ENCODE measurements around the gene ST6GALNAC3. TPM values are rescaled to one million over a fixed set of nuclear protein-coding genes. Genes with fewer than 3 reads are reported as not detected.

ST6GALNAC3 gene
- total RNA-seq, 6 experiments from 2014 or later: 1.4 to 3.2 (median 2.6) TPM

DNA sequence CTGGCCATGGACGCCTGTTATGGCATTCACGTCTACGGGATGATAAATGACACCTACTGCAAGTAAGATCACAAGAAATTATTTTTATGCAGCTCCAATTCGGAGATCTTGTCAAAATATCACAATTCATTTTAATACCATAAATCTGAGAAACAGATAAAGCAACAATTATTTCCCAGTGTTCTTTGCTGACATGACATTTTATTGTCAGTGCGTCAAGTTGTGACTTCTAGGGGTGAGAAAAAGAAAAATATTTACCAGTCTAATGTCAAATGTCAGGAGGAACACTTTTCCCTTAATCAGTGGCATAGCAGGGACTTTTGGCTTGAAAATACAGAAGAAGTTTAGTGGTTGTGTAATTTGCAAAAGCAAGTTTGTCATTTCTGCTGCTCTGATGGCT, 553.0 kb downstream of the ST6GALNAC3 start:
- intact Hi-C loops (cut with DNase I): no loop called here
- WGBS (ENCODE audit: insufficient coverage, low coverage, low lambda C conversion rate, missing lambda C conversion rate): 74% methylated on average over 5 of the region's 5 CpGs
- TF ChIP-seq, protein P1, sequence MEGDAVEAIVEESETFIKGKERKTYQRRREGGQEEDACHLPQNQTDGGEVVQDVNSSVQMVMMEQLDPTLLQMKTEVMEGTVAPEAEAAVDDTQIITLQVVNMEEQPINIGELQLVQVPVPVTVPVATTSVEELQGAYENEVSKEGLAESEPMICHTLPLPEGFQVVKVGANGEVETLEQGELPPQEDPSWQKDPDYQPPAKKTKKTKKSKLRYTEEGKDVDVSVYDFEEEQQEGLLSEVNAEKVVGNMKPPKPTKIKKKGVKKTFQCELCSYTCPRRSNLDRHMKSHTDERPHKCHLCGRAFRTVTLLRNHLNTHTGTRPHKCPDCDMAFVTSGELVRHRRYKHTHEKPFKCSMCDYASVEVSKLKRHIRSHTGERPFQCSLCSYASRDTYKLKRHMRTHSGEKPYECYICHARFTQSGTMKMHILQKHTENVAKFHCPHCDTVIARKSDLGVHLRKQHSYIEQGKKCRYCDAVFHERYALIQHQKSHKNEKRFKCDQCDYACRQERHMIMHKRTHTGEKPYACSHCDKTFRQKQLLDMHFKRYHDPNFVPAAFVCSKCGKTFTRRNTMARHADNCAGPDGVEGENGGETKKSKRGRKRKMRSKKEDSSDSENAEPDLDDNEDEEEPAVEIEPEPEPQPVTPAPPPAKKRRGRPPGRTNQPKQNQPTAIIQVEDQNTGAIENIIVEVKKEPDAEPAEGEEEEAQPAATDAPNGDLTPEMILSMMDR (IDR thresholded peaks at IDR 0.05): no peak
- no peak for TF ChIP-seq POLR2A (IDR thresholded peaks at IDR 0.05)

DNA sequence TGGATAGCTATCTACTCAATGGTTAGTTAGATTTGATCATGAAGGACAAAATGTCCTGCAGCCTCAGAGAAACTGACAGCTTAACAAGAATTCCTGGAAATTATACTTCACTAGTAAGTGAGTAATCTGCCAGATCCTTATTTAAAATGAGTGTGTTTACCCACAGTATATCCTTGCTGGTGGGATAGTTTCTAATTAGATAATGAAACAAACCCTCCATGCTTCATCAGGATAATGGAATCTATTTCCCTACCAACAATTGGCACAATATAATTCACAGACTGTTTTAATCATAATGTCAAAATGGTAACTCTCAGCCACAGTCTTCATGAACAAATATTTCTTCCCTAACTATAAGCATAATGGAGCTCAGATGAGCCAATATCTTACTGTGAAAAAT, 553.4 kb downstream of the ST6GALNAC3 start:
- DNase-seq (no peak), ATAC-seq (no peak)
- TF ChIP-seq, protein P1 (IDR thresholded peaks at IDR 0.05): no peak
- no peak for TF ChIP-seq POLR2A (IDR thresholded peaks at IDR 0.05)

More for the DNA sequence above, 553.0 kb downstream of the ST6GALNAC3 start:
- no peak for DNase-seq
- no peak overlapping the region for H3K27ac ChIP-seq
- H3K27me3 ChIP-seq: no peaks in the 10 kb centered on the region
- H3K9me3 ChIP-seq: no peaks in the 10 kb centered on the region
- H3K4me3 ChIP-seq: no peak overlapping the region
- ATAC-seq: no peak
- H3K36me3 ChIP-seq: no peaks in the 10 kb centered on the region
- no peaks in the 10 kb centered on the region for H3K4me1 ChIP-seq

DNA sequence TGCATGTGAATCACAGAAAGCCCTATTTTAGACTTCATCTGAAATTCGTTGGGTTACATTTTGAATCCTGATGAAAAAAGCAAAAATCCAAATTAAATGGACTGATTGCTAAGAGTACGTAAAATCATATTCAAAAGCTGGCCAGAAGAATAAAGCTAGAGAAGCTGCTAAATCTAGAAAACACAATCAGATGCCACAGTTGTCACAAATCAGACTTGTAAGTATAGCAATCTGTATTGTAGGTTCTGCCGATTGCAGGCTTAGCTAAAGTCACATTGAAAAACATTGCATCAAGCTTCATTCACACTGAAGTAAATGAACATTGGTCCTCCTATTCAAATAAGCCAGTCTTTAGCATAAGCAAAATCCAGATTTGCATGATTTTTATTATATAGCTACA, 557.6 kb downstream of the ST6GALNAC3 start:
- TF ChIP-seq POLR2A (IDR thresholded peaks at IDR 0.05): no peak
- TF ChIP-seq, protein P1 (IDR thresholded peaks at IDR 0.05): no peak
- Histone ChIP-seq H3K9me3 (no peaks in the 10 kb centered on the region), H3K4me3 (no peak overlapping the region), H3K36me3 (no peaks in the 10 kb centered on the region), H3K27ac (no peak overlapping the region), H3K27me3 (no peaks in the 10 kb centered on the region), H3K4me1 (no peaks in the 10 kb centered on the region)
- intact Hi-C loops (cut with DNase I): no loop called here
- 91% methylated on average over 3 of the region's 3 CpGs for WGBS (ENCODE audit: insufficient coverage, low coverage, low lambda C conversion rate, missing lambda C conversion rate)
- ATAC-seq (no peak), DNase-seq (no peak)

More for the DNA sequence above, 553.4 kb downstream of the ST6GALNAC3 start:
- Histone ChIP-seq H3K4me3 (no peak overlapping the region), H3K27me3 (no peaks in the 10 kb centered on the region), H3K36me3 (no peaks in the 10 kb centered on the region), H3K27ac (no peak overlapping the region), H3K9me3 (no peaks in the 10 kb centered on the region), H3K4me1 (no peaks in the 10 kb centered on the region)
- intact Hi-C loops (cut with DNase I): no loop called here

DNA sequence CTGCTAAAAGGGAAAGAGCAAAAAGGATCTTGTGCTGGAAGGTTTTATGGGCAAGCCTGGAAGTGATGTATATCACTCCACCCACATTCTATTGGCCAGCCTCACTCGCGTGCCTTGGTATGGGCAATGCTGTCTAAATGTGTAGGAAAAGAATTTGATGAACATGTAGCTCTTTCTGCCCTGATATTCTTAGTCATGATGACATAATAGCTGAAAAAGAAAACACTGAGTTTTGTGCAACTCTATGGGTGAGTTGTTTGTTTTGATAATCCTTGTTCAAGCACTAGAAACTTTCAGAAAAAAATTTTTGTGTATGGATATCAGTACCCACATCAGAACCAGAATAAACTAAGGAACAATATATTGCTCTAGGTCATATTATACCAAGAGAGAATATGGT, 561.2 kb downstream of the ST6GALNAC3 start:
- Histone ChIP-seq H3K4me3 (no peak overlapping the region), H3K27me3 (no peaks in the 10 kb centered on the region), H3K9me3 (no peaks in the 10 kb centered on the region), H3K4me1 (no peaks in the 10 kb centered on the region), H3K27ac (no peak overlapping the region), H3K36me3 (no peaks in the 10 kb centered on the region)
- WGBS (ENCODE audit: insufficient coverage, low coverage, low lambda C conversion rate, missing lambda C conversion rate): 94% methylated on average over 2 of the region's 2 CpGs
- intact Hi-C loops (cut with DNase I): no loop called here
- ATAC-seq: no peak
- TF ChIP-seq, protein P1 (IDR thresholded peaks at IDR 0.05): no peak
- no peak for TF ChIP-seq POLR2A (IDR thresholded peaks at IDR 0.05)
- DNase-seq: no peak

DNA sequence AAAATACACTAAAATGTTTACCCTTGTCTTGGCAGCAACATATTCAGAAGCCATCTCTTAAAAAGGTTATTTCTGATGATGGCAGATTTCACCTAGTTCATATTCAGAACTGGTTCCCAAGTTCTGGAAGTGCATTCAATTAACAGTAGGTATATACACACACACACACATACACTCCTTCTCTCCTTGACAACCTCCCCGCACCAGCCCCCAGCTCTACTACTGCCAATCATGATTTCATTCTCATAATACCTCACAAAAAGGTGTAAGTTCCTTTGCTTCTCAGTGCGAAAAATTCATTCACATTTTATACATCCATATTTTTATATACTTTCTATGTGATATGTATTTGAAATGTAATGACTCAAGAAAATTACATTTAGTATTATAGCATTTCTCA, 564.6 kb downstream of the ST6GALNAC3 start:
- no peaks in the 10 kb centered on the region for H3K4me1 ChIP-seq
- no peaks in the 10 kb centered on the region for H3K9me3 ChIP-seq
- H3K27me3 ChIP-seq: no peaks in the 10 kb centered on the region
- no peak for DNase-seq
- TF ChIP-seq, protein P1 (IDR thresholded peaks at IDR 0.05): no peak
- TF ChIP-seq POLR2A (IDR thresholded peaks at IDR 0.05): no peak
- no peak for ATAC-seq
- intact Hi-C loops (cut with DNase I): no loop called here
- WGBS (ENCODE audit: insufficient coverage, low coverage, low lambda C conversion rate, missing lambda C conversion rate): 84% methylated on average over 2 of the region's 2 CpGs
- H3K27ac ChIP-seq: no peak overlapping the region
- no peaks in the 10 kb centered on the region for H3K36me3 ChIP-seq
- H3K4me3 ChIP-seq: no peak overlapping the region
